ENCODE results near the gene THAP6. TPM values are rescaled to one million over a fixed set of nuclear protein-coding genes. Genes with fewer than 3 reads are reported as not detected.
"Not testable (repeated sequence)": the region's sequence is repeated elsewhere in the genome, so short reads cannot be mapped to it uniquely, and the experiment has no call there.

The THAP6 gene
- total and polyA plus RNA-seq, 4 donors: 9.2 to 28.0 (median 15.9) TPM

DNA sequence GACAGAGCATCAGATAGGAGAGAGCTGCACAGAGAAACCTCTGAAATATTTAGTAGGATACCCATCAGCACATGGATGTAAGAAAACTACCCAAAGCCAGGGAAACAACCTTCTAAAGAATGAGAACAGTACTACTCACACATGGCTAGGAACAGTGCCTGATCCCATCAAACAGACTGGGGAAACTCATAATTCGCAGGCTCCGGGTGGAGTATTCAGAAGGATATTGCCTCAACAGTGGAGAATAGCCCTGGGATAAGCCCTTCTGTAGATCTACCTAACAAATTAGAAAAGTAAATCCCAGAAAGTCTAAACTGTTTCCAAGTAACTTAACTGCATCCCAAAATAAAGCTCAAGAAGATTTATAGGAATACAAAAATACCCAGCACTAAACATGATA lies 17.9 kb upstream of the THAP6 start:
- no peaks in the 10 kb centered on the region for H3K9me3 ChIP-seq (ENCODE audit: control insufficient read depth, low read length)
- intact Hi-C loops (cut with DNase I): no loop called here
- H3K4me1 ChIP-seq (ENCODE audit: control insufficient read depth in 1 of 2, insufficient read depth in 2 of 2, low read length in 2 of 2): no peaks in the 10 kb centered on the region
- 71 to 82% methylated on average over 2 of the region's 2 CpGs for WGBS, 2 donors
- ATAC-seq (ENCODE audit: low FRiP score) (peak; percentile 44), DNase-seq (no peak)
- peaks cover 0 to 2% of the 10 kb centered on the region in 2 donors for H3K36me3 ChIP-seq (ENCODE audit: control insufficient read depth in 1 of 2, insufficient read depth in 2 of 2, low read length in 1 of 2)
- no peaks in the 10 kb centered on the region for H3K27me3 ChIP-seq (ENCODE audit: control insufficient read depth in 1 of 2, insufficient read depth in 2 of 2, low read length in 1 of 2)
- H3K4me3 ChIP-seq (ENCODE audit: low read length in 2 of 2): no peak overlapping the region
- no peak overlapping the region for H3K27ac ChIP-seq (ENCODE audit: low read depth in 1 of 2, low read length in 2 of 2)

DNA sequence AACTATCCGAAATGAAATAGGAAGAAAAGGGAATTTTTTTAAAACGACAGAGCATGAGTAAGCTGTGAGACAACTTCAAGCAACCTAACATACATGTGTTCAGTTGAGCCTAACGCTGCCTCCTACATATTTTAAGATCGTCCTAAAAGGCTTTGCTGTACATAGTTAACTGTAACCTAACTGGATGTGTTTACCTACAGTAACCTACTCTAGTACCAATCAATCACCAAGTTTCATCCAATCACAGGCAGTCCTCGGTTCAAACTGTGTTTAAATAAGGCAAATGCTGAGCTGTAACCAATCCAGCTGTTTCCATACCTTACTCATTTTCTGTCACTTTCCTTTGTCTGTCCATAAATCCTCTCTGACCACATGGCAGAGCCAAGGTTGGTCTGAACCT lies 17.1 kb upstream of the THAP6 start:
- no peak overlapping the region for H3K4me3 ChIP-seq (ENCODE audit: low read length in 2 of 2)
- no peak for DNase-seq
- no peak for ATAC-seq (ENCODE audit: low FRiP score)
- no peak overlapping the region for H3K27ac ChIP-seq (ENCODE audit: low read depth in 1 of 2, low read length in 2 of 2)
- intact Hi-C loops (cut with DNase I): no loop called here
- H3K36me3 ChIP-seq (ENCODE audit: control insufficient read depth in 1 of 2, insufficient read depth in 2 of 2, low read length in 1 of 2): peaks cover 0 to 2% of the 10 kb centered on the region in 2 donors
- H3K9me3 ChIP-seq (ENCODE audit: control insufficient read depth, low read length): no peaks in the 10 kb centered on the region
- no peaks in the 10 kb centered on the region for H3K27me3 ChIP-seq (ENCODE audit: control insufficient read depth in 1 of 2, insufficient read depth in 2 of 2, low read length in 1 of 2)
- 36 to 41% methylated on average over 5 of the region's 5 CpGs for WGBS, 2 donors
- H3K4me1 ChIP-seq (ENCODE audit: control insufficient read depth in 1 of 2, insufficient read depth in 2 of 2, low read length in 2 of 2): no peaks in the 10 kb centered on the region

DNA sequence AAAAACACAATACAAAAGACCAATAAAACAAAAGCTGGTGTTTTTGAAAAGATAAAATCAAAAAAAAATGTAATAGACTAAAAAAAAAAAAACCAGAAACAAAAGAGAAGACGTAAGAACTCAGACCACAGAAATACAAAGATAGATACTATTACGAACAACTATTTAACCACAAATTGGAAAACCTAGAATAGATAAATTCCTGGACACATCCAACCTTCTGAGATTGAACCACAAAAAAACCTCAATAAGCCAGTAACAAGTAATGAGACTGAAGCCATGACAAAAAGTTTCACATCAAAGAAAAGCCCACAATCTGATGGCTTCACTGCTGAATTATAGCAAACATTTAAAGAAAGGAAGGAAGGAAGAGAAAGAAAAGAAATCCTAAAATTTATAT lies 16.2 kb upstream of the THAP6 start:
- intact Hi-C loops (cut with DNase I): no loop called here
- 66 to 78% methylated on average over 2 of the region's 2 CpGs for WGBS, 2 donors
- H3K4me1 ChIP-seq (ENCODE audit: control insufficient read depth in 1 of 2, insufficient read depth in 2 of 2, low read length in 2 of 2): no peaks in the 10 kb centered on the region
- H3K9me3 ChIP-seq (ENCODE audit: control insufficient read depth, low read length): no peaks in the 10 kb centered on the region
- DNase-seq: no peak
- no peak overlapping the region for H3K27ac ChIP-seq (ENCODE audit: low read depth in 1 of 2, low read length in 2 of 2)
- no peak for ATAC-seq (ENCODE audit: low FRiP score)
- peaks cover 0 to 2% of the 10 kb centered on the region in 2 donors for H3K36me3 ChIP-seq (ENCODE audit: control insufficient read depth in 1 of 2, insufficient read depth in 2 of 2, low read length in 1 of 2)
- H3K27me3 ChIP-seq (ENCODE audit: control insufficient read depth in 1 of 2, insufficient read depth in 2 of 2, low read length in 1 of 2): no peaks in the 10 kb centered on the region
- no peak overlapping the region for H3K4me3 ChIP-seq (ENCODE audit: low read length in 2 of 2)

DNA sequence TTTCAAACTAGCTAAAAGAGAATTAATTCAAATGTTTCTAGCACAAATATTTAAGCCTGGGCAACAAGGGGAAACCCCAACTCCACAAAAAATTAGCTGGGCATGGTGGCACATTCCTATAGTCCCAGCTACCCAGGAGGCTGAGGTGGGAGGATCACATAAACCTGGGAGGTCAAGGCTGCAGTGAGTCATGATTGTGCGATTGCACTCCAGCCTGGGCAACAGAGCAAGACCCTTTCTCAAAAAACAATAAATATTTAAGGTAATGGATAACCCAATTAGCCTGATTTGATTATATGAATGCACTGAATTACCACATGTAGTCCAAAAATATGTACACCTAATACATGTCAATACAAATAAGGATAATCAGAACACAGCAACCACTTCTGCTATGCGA lies 14.4 kb upstream of the THAP6 start:
- no peak overlapping the region for H3K27ac ChIP-seq (ENCODE audit: low read depth in 1 of 2, low read length in 2 of 2)
- H3K4me1 ChIP-seq (ENCODE audit: control insufficient read depth in 1 of 2, insufficient read depth in 2 of 2, low read length in 2 of 2): no peaks in the 10 kb centered on the region
- no peaks in the 10 kb centered on the region for H3K27me3 ChIP-seq (ENCODE audit: control insufficient read depth in 1 of 2, insufficient read depth in 2 of 2, low read length in 1 of 2)
- no peak overlapping the region for H3K4me3 ChIP-seq (ENCODE audit: low read length in 2 of 2)
- H3K9me3 ChIP-seq (ENCODE audit: control insufficient read depth, low read length): no peaks in the 10 kb centered on the region
- WGBS, 2 donors: 95 to 98% methylated on average over 2 of the region's 2 CpGs
- DNase-seq (no peak), ATAC-seq (ENCODE audit: low FRiP score) (no peak)
- intact Hi-C loops (cut with DNase I): no loop called here
- H3K36me3 ChIP-seq (ENCODE audit: control insufficient read depth in 1 of 2, insufficient read depth in 2 of 2, low read length in 1 of 2): peaks cover 0 to 2% of the 10 kb centered on the region in 2 donors

DNA sequence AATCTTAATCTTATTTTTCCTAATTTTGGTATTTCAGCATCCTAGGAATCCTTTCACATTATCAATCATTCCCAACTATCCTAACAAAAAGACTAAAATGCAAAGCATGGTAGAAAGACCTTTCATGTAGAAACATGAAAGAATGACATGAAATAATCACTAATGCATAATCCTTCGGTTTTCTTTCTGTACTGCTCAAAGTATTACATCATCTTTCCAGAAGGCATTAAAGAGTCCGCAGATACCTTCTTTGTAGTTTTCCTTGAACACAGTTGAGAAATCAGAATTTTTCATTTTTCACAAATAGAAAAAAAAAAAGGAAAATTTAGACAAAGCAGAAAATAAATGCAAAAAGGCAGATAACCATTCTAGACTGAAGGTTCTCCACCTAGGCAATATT lies 11.6 kb upstream of the THAP6 start:
- Histone ChIP-seq H3K27ac (ENCODE audit: low read depth in 1 of 2, low read length in 2 of 2) (no peak overlapping the region), H3K4me1 (ENCODE audit: control insufficient read depth in 1 of 2, insufficient read depth in 2 of 2, low read length in 2 of 2) (no peaks in the 10 kb centered on the region), H3K4me3 (ENCODE audit: low read length in 2 of 2) (no peak overlapping the region), H3K9me3 (ENCODE audit: control insufficient read depth, low read length) (no peaks in the 10 kb centered on the region), H3K27me3 (ENCODE audit: control insufficient read depth in 1 of 2, insufficient read depth in 2 of 2, low read length in 1 of 2) (no peaks in the 10 kb centered on the region), H3K36me3 (ENCODE audit: control insufficient read depth in 1 of 2, insufficient read depth in 2 of 2, low read length in 1 of 2) (peaks cover 0 to 2% of the 10 kb centered on the region in 2 donors)
- 97% methylated on average over 2 of the region's 2 CpGs for WGBS, 2 donors
- ATAC-seq (ENCODE audit: low FRiP score): no peak
- intact Hi-C loops (cut with DNase I): no loop called here
- no peak for DNase-seq

DNA sequence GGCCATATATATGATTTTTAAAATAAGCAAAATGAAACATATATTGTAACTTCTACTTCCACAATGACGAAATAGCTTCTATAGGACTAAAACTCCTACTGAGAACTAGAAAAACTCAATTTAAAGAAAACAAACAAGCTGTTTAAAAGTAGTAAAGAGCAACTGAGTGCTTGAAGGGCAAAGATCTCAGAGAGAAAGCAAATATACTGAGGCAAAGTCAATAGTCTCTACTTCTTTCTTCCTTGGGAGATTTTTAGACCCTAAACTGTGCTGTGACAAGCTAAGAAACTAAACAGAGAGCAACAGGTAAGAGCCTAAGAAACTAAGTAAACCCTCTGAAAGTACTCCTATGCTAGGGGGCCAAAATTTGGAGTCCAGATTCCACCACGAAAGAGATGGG lies 8.6 kb upstream of the THAP6 start:
- no peak overlapping the region for H3K4me3 ChIP-seq (ENCODE audit: low read length in 2 of 2)
- peaks cover 4% of the 10 kb centered on the region in 2 donors for H3K4me1 ChIP-seq (ENCODE audit: control insufficient read depth in 1 of 2, insufficient read depth in 2 of 2, low read length in 2 of 2)
- no peaks in the 10 kb centered on the region for H3K36me3 ChIP-seq (ENCODE audit: control insufficient read depth in 1 of 2, insufficient read depth in 2 of 2, low read length in 1 of 2)
- H3K27me3 ChIP-seq (ENCODE audit: control insufficient read depth in 1 of 2, insufficient read depth in 2 of 2, low read length in 1 of 2): no peaks in the 10 kb centered on the region
- WGBS, 2 donors: 88 to 89% methylated on average over 2 of the region's 2 CpGs
- intact Hi-C loops (cut with DNase I): no loop called here
- ATAC-seq (ENCODE audit: low FRiP score) (no peak), DNase-seq (no peak)
- H3K27ac ChIP-seq (ENCODE audit: low read depth in 1 of 2, low read length in 2 of 2): no peak overlapping the region
- H3K9me3 ChIP-seq (ENCODE audit: control insufficient read depth, low read length): no peaks in the 10 kb centered on the region

DNA sequence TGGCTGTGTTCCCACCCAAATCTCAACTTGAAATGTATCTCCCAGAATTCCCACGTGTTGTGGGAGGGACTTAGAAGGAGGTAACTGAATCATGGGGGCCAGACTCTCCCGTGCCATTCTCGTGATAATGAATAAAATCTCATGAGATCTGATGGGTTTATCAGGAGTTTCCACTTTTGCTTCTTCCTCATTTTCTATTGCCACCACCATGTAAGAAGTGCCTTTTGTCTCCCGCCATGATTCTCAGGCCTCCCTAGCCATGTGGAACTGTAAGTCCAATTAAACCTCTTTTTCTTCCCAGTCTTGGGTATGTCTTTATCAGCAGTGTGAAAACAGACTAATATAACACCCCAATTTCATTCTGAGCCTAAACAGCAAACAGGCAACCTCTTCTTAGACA lies 4.7 kb upstream of the THAP6 start:
- H3K36me3 ChIP-seq (ENCODE audit: control insufficient read depth in 1 of 2, insufficient read depth in 2 of 2, low read length in 1 of 2); H3K27ac ChIP-seq (ENCODE audit: low read depth in 1 of 2, low read length in 2 of 2); H3K4me3 ChIP-seq (ENCODE audit: low read length in 2 of 2); ATAC-seq (ENCODE audit: low FRiP score); intact Hi-C loops (cut with DNase I); H3K4me1 ChIP-seq (ENCODE audit: control insufficient read depth in 1 of 2, insufficient read depth in 2 of 2, low read length in 2 of 2); DNase-seq; H3K9me3 ChIP-seq (ENCODE audit: control insufficient read depth, low read length); H3K27me3 ChIP-seq (ENCODE audit: control insufficient read depth in 1 of 2, insufficient read depth in 2 of 2, low read length in 1 of 2): not testable (repeated sequence)
- WGBS, 2 donors: 81 to 83% methylated on average over 4 of the region's 4 CpGs

DNA sequence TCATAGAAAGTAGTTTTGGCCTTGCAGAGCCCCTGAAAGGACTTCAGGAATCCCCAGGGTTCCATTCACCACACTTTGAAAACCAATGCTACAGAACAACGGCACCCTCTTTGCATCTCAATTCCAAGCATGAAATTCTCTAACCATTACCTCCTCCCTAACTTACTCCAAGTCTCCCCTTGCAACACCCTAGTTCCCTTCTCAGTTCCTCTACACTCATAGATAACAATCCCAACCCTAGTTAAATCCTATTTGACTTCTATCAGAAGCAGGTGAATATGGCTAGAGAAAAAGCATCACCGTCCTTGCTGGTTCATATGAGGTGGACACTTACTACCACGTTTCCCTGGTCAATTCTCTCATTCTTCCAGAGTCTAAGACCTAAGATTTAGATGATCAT lies 2.4 kb upstream of the THAP6 start:
- no peaks in the 10 kb centered on the region for H3K27me3 ChIP-seq (ENCODE audit: control insufficient read depth in 1 of 2, insufficient read depth in 2 of 2, low read length in 1 of 2)
- H3K36me3 ChIP-seq (ENCODE audit: control insufficient read depth in 1 of 2, insufficient read depth in 2 of 2, low read length in 1 of 2): no peaks in the 10 kb centered on the region
- intact Hi-C loops (cut with DNase I): no loop called here
- no peak for DNase-seq
- no peak overlapping the region for H3K27ac ChIP-seq (ENCODE audit: low read depth in 1 of 2, low read length in 2 of 2)
- peaks cover 7 to 9% of the 10 kb centered on the region in 2 donors for H3K4me1 ChIP-seq (ENCODE audit: control insufficient read depth in 1 of 2, insufficient read depth in 2 of 2, low read length in 2 of 2)
- H3K9me3 ChIP-seq (ENCODE audit: control insufficient read depth, low read length): no peaks in the 10 kb centered on the region
- H3K4me3 ChIP-seq (ENCODE audit: low read length in 2 of 2): peak overlapping the region in 1 of 2 donors; percentile 40
- 58 to 63% methylated on average over 3 of the region's 3 CpGs for WGBS, 2 donors
- no peak for ATAC-seq (ENCODE audit: low FRiP score)

DNA sequence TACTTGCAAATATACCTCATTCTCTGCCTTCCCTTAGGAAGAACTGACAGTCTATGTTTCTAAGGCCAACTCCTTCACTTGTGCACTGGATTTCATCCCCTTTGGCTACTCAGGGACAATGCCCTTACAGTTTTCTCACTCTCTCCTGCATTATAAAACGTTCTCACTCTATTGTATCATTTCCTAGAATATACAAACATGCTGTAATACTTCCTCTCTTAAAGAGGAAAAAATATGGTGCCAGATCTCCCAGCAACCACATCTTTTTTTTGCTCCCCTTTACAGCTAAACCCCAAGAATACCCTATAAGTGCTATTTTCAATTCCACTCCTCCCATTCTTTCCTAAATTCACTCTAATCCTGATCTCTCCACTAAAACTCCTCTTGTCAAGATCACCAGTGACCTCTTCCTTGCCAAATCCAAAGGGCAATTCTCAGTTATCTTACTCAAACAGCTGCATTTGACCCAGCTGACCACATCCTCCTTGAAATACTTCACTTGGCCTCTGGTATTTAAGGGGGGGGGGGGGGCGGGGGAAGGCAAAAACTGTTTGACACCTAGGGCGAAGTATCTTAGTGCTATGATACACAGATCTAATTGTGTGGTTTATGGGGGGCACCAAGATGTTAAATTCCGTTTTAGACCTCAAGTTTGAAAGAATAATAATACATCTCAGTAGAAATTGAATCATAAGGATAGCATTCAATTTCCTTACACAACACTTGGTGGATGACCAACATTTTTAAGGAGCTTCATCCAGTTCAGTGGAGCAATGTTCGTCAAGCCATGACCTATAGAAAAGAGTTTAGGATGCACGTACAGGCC lies 1.7 kb upstream of the THAP6 start:
- Histone ChIP-seq H3K4me1 (ENCODE audit: control insufficient read depth in 1 of 2, insufficient read depth in 2 of 2, low read length in 2 of 2) (peaks cover 7 to 9% of the 10 kb centered on the region in 2 donors), H3K36me3 (ENCODE audit: control insufficient read depth in 1 of 2, insufficient read depth in 2 of 2, low read length in 1 of 2) (no peaks in the 10 kb centered on the region), H3K27me3 (ENCODE audit: control insufficient read depth in 1 of 2, insufficient read depth in 2 of 2, low read length in 1 of 2) (no peaks in the 10 kb centered on the region), H3K27ac (ENCODE audit: low read depth in 1 of 2, low read length in 2 of 2) (no peak overlapping the region), H3K4me3 (ENCODE audit: low read length in 2 of 2) (peak overlapping the region; percentile 99 to 100), H3K9me3 (ENCODE audit: control insufficient read depth, low read length) (no peaks in the 10 kb centered on the region)
- ATAC-seq (ENCODE audit: low FRiP score) (no peak), DNase-seq (no peak)
- intact Hi-C loops (cut with DNase I): no loop called here
- 29 to 53% methylated on average over 6 of the region's 6 CpGs for WGBS, 2 donors
